K562 (cell line): ENCODE data around the gene DNAAF3. TPM values are rescaled to one million over a fixed set of nuclear protein-coding genes. Genes with fewer than 3 reads are reported as not detected.

Source experiments
- ATAC-seq: fragments of 200-7000 bp; cut with Tn5 transposase; 3 replicates; pipeline ENCODE4 v1.9.1; 2020; ENCODE audit warnings: moderate library complexity
- BruUV-seq: library from RNA; stranded (reverse); fragments of 400-500 nt; replicated peaks from 2 replicates; lab custom pipeline; 2021; lab: Mats Ljungman, UMichigan
- CTCF ChIA-PET: fragments of 300-600 bp; formaldehyde crosslinking; extraction: SDS; loops from one replicate; lab custom pipeline; 2021; ENCODE audit warnings: low intra/inter-chr PET ratio; lab: Yijun Ruan, JAX
- POLR2A ChIA-PET: fragments of 300-600, 350-650 bp; sonication (Branson Sonifier 250); formaldehyde crosslinking; extraction: SDS; loops from one replicate; lab custom pipeline; 2021; ENCODE audit warnings: antibody characterized with exemption, inconsistent platforms; lab: Yijun Ruan, JAX
- DNase-seq, 4 experiments: peaks; one replicate each; pipeline versions ENCODE4 v3.0.0 to v3.0.0-alpha.2; 2011 to 2018; ENCODE audit warnings: low spot score in 3 of 4, mixed read lengths in 3 of 4; ENCODE audit errors: extremely low read depth in 1 of 4
- FAIRE-seq: peaks from 2 replicates; lab custom pipeline; 2011; peaks lifted over from hg19 to GRCh38; lab: Jason Lieb, UNC
- H2AFZ ChIP-seq: 2 replicates; pipeline ENCODE4 v1.6.0; 2011; ENCODE audit warnings: low read depth, low read length, control low read depth, inconsistent platforms
- H3K27ac ChIP-seq: fragments of 200-600 bp; 3 replicates; pipeline ENCODE4 v1.8.0; 2011; ENCODE audit warnings: low read depth, mild to moderate bottlenecking, control low read depth, inconsistent platforms, low read length, moderate library complexity, mixed read lengths; ENCODE audit errors: extremely low read depth
- H3K27me3 ChIP-seq, 2 experiments: fragments of 300-600 bp in 1 of 2; 2 replicates in 1 of 2; 3 replicates in 1 of 2; pipeline versions ENCODE4 v1.6.0 to v1.8.0; 2011; ENCODE audit warnings: inconsistent platforms in 2 of 2, low read length in 2 of 2, mild to moderate bottlenecking in 1 of 2, mixed read lengths in 1 of 2, moderate library complexity in 1 of 2; ENCODE audit not compliant: control insufficient read depth in 2 of 2, insufficient read depth in 2 of 2
- H3K36me3 ChIP-seq: fragments of 300-600 bp; 3 replicates; pipeline ENCODE4 v1.8.0; 2011; ENCODE audit warnings: mild to moderate bottlenecking, low read length, inconsistent platforms; ENCODE audit not compliant: control insufficient read depth, insufficient read depth
- H3K4me1 ChIP-seq, 2 experiments: fragments of 200-600 bp in 1 of 2; replicated peaks in 1 of 2; 2 replicates in 1 of 2; 3 replicates in 1 of 2; pipeline versions ENCODE4 v1.5.1 to v1.8.0; 2011; ENCODE audit warnings: inconsistent platforms in 2 of 2, low read length in 2 of 2, mild to moderate bottlenecking in 1 of 2, mixed read lengths in 1 of 2, moderate library complexity in 1 of 2; ENCODE audit not compliant: control insufficient read depth in 2 of 2, insufficient read depth in 2 of 2
- H3K4me2 ChIP-seq: 2 replicates; pipeline ENCODE4 v1.6.1; 2011; ENCODE audit warnings: low read length, control low read depth, inconsistent platforms, mixed read lengths; ENCODE audit not compliant: insufficient read depth
- H3K4me3 ChIP-seq: fragments of 200-600 bp; sonication (generic), shearing (Covaris generic); 2 replicates; pipeline ENCODE4 v1.5.1; 2016; ENCODE audit warnings: control low read depth, inconsistent platforms
- H3K79me2 ChIP-seq: fragments of 200-600 bp; 3 replicates; pipeline ENCODE4 v1.8.0; 2011; ENCODE audit warnings: low read length, inconsistent platforms; ENCODE audit not compliant: control insufficient read depth, insufficient read depth
- H3K9ac ChIP-seq, 2 experiments: 2 replicates each; pipeline versions ENCODE4 v1.6.0 to v1.6.1; 2011; ENCODE audit warnings: low read depth in 2 of 2, low read length in 2 of 2, control low read depth in 1 of 2, inconsistent platforms in 1 of 2, mild to moderate bottlenecking in 1 of 2, mixed read lengths in 1 of 2; ENCODE audit not compliant: insufficient read depth in 1 of 2
- H3K9me1 ChIP-seq: one replicate; pipeline ENCODE4 v1.6.0; 2011; ENCODE audit warnings: inconsistent platforms, mild to moderate bottlenecking, low read length, moderate library complexity; ENCODE audit not compliant: control insufficient read depth, insufficient read depth
- H3K9me3 ChIP-seq: replicated peaks from 2 replicates; pipeline ENCODE4 v1.5.1; 2011; ENCODE audit warnings: low read depth, low read length, inconsistent platforms; ENCODE audit not compliant: control insufficient read depth, insufficient read depth
- H4K20me1 ChIP-seq: replicated peaks from 2 replicates; pipeline ENCODE4 v1.6.1; 2011; ENCODE audit warnings: low read length, inconsistent platforms, mixed read lengths; ENCODE audit not compliant: control insufficient read depth, insufficient read depth
- MIER1 ChIP-seq: fragments of 450-650 bp; IDR thresholded peaks from 2 replicates; pipeline ENCODE4 v1.6.1; 2016; ENCODE audit warnings: antibody characterized with exemption, mild to moderate bottlenecking, low read depth
- NFRKB ChIP-seq: fragments of 450-650 bp; IDR thresholded peaks from 2 replicates; pipeline ENCODE4 v1.6.1; 2016; ENCODE audit warnings: low read depth
- REST ChIP-seq, 2 experiments: fragments of 450-650 bp; formaldehyde crosslinking in 1 of 2; IDR thresholded peaks; 2 replicates each; pipeline versions ENCODE4 v1.4.0 to v1.6.1; 2014 to 2020; ENCODE audit warnings: mild to moderate bottlenecking in 2 of 2, borderline replicate concordance in 1 of 2, low read depth in 1 of 2
- SIRT6 ChIP-seq: IDR thresholded peaks from one replicate; pipeline ENCODE4 v1.6.1; 2012; ENCODE audit warnings: low read depth, mild to moderate bottlenecking, control low read depth, inconsistent platforms, low read length, moderate library complexity
- WGBS: fragments of 100-300 bp; shearing (Covaris generic); methylation state at CpG from one replicate; pipeline ENCODE4 v1.1.6; 2016; ENCODE audit warnings: low coverage, mixed read lengths; ENCODE audit not compliant: insufficient coverage; ENCODE audit errors: missing lambda C conversion rate; 5-methylcytosine and 5-hydroxymethylcytosine counted together
- in situ Hi-C: fragments of 300-500 bp; cut with MboI; formaldehyde crosslinking; loops from 4 replicates; pipeline ENCODE4 v1.15.0; 2018; ENCODE audit warnings: inconsistent platforms, mixed read lengths
- intact Hi-C: fragments of 100-400 bp; cut with micrococcal nuclease; formaldehyde crosslinking; loops from 2 replicates; pipeline ENCODE4 v1.14.2; 2022
- polyA plus RNA-seq, 8 experiments: library from polyadenylated mRNA; depleted of rRNA in 4 of 8; stranded (reverse) in 5 of 8; unstranded in 3 of 8; fragments of >200 nt; fragmentation: Nextera tagmentation in 2 of 8; fragmentation: Illumina TruSeq in 1 of 8; extraction: Ambion mirVana in 2 of 8; extraction: Trizol in 1 of 8; gene quantifications; 2 replicates each; pipeline versions ENCODE4 v1.2.1 to v1.2.3, GENCODE V29; 2011 to 2014; ENCODE audit warnings: inconsistent platforms in 1 of 8, missing spikeins in 1 of 8
- total RNA-seq, 7 experiments: library from RNA; depleted of rRNA in 6 of 7; stranded (reverse); fragments of >200 nt in 6 of 7; fragmentation: Illumina TruSeq in 2 of 7; extraction: Trizol in 2 of 7; gene quantifications; 2 replicates each; pipeline versions ENCODE4 v1.2.1 to v1.2.3, GENCODE V29; 2011 to 2021; ENCODE audit warnings: low replicate concordance in 1 of 7

DNAAF3 gene
- total and polyA plus RNA-seq, 9 of the 15 experiments (the other 6 are each of a cell fraction or from before 2014, with no cell fraction given), result 21.6 to 61.5 (median 43.0) TPM

DNA sequence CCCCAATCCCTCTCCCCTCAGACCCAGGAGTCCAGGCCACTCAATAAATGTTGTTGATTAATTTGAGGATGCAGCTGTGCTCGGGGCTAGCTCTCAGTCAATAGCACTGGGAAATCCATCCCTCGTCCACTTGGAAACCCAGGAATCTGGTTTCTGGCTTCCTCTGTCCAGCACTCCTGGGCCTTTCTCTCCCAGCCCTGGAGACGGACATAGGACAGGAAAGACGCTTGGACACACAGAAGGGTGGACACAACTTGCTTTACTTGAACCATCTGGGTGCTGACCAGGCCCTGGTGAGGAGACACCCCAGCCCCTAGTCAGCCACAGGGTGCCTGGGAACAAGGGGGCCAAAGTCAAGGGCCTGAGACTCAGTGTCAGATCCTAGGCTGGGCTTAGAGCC, 8.0 kb downstream of the DNAAF3 start:
- TF ChIP-seq REST (IDR thresholded peaks at IDR 0.05; ENCODE audit: borderline replicate concordance) (peak; percentile 29; the same call in 1 of the 2 replicates), REST (CRISPR knock-in tag; IDR thresholded peaks at IDR 0.05; ENCODE audit: low read depth) (no peak), MIER1 (peak; percentile 45; the same call in 1 of the 2 replicates), NFRKB (0 out of 2 replicates have a peak, but pooled peaks have one; percentile 34), SIRT6 (no peak)
- TF ChIP-seq, all 486 proteins: peak for 3
- in situ Hi-C loops (loop anchor here (25.0 kb wide), 1 partner anchor 979 kb away; the partner anchor contains the start of gene ZNF444), intact Hi-C loops (loop anchor here (10.0 kb wide), 1 partner anchor 346 kb away; no protein-coding TSS in a partner anchor)
- Histone ChIP-seq H3K9me3 (no peaks in the 10 kb centered on the region), H3K4me2 (peak overlapping the region; percentile 24), H4K20me1 (no peaks in the 10 kb centered on the region), H3K4me1 (peaks cover 34 to 67% of the 10 kb centered on the region in 2 experiments), H2AFZ (no peak overlapping the region), H3K27me3 (no peaks in the 10 kb centered on the region), H3K36me3 (peaks cover 8% of the 10 kb centered on the region; the same call in 1 of the 3 replicates), H3K79me2 (peaks cover 14% of the 10 kb centered on the region), H3K27ac (peak overlapping the region; percentile 66), H3K9me1 (no peaks in the 10 kb centered on the region), H3K9ac (peak overlapping the region; percentile 34 to 87; a peak in 3 of 4 replicates), H3K4me3 (no peak overlapping the region)
- peak in 1 of 4 experiments; percentile 8 for DNase-seq
- FAIRE-seq, result no peak
- ATAC-seq, result peak; percentile 9
- ChIA-PET CTCF (no interaction called here), POLR2A (interaction anchor here (0.6 to 1.3 kb wide), 6 partner anchors 12 to 229 kb away, joined by 3 to 7 read pairs (median 3); partner anchors contain the start of genes GP6 and RDH13)
- 11% methylated on average over 4 of the region's 4 CpGs for WGBS
- BruUV-seq, result no TSS peak
